KMS-11 (cell line): Measurements from ENCODE around the gene VPS18.

Experiments
- H2AFZ ChIP-seq: fragments of 200-600 bp; sonication (generic); 2 replicates; pipeline ENCODE4 v1.6.1; 2016; ENCODE audit warnings: antibody characterized with exemption, mixed run types, low read depth
- H3K27ac ChIP-seq: fragments of 200-600 bp; sonication (generic); 2 replicates; pipeline ENCODE4 v1.6.1; 2016; ENCODE audit warnings: mild to moderate bottlenecking, mixed run types
- H3K27me3 ChIP-seq: fragments of 200-600 bp; sonication (generic); 2 replicates; pipeline ENCODE4 v1.6.1; 2017; ENCODE audit warnings: mild to moderate bottlenecking, low read depth, mixed run types, moderate library complexity; ENCODE audit not compliant: insufficient read depth
- H3K36me3 ChIP-seq: fragments of 200-600 bp; sonication (generic); 2 replicates; pipeline ENCODE4 v1.6.1; 2017; ENCODE audit warnings: mild to moderate bottlenecking, mixed run types; ENCODE audit not compliant: insufficient read depth
- H3K4me1 ChIP-seq: fragments of 200-600 bp; sonication (generic); 2 replicates; pipeline ENCODE4 v1.6.1; 2016; ENCODE audit warnings: mild to moderate bottlenecking, low read depth, mixed run types; ENCODE audit not compliant: poor library complexity, severe bottlenecking
- H3K4me2 ChIP-seq: fragments of 200-600 bp; sonication (generic); 2 replicates; pipeline ENCODE4 v1.7.0; 2016; ENCODE audit warnings: mild to moderate bottlenecking, mixed run types
- H3K4me3 ChIP-seq: fragments of 200-600 bp; sonication (generic); IDR thresholded peaks from 2 replicates; pipeline ENCODE4 v1.6.1; 2017; ENCODE audit warnings: low read depth, low read length, mixed read lengths; ENCODE audit not compliant: insufficient read depth
- H3K79me2 ChIP-seq: fragments of 200-600 bp; sonication (generic); 2 replicates; pipeline ENCODE4 v1.6.1; 2016; ENCODE audit warnings: low read depth, mixed run types; ENCODE audit not compliant: insufficient read depth
- H3K9ac ChIP-seq: fragments of 200-600 bp; sonication (generic); 2 replicates; pipeline ENCODE4 v1.6.1; 2016; ENCODE audit warnings: mild to moderate bottlenecking, mixed run types
- H4K20me1 ChIP-seq: fragments of 200-600 bp; sonication (generic); 2 replicates; pipeline ENCODE4 v1.6.1; 2016; ENCODE audit warnings: mild to moderate bottlenecking, mixed run types; ENCODE audit not compliant: insufficient read depth
- TF ChIP-seq, protein P1 (sequence below): fragments of 200-600 bp; sonication (generic); conservative IDR thresholded peaks from 2 replicates; pipeline ENCODE4 v1.6.1; 2017; ENCODE audit warnings: low read depth, mild to moderate bottlenecking, antibody characterized with exemption, low read length, moderate library complexity, mixed read lengths

VPS18 gene

DNA sequence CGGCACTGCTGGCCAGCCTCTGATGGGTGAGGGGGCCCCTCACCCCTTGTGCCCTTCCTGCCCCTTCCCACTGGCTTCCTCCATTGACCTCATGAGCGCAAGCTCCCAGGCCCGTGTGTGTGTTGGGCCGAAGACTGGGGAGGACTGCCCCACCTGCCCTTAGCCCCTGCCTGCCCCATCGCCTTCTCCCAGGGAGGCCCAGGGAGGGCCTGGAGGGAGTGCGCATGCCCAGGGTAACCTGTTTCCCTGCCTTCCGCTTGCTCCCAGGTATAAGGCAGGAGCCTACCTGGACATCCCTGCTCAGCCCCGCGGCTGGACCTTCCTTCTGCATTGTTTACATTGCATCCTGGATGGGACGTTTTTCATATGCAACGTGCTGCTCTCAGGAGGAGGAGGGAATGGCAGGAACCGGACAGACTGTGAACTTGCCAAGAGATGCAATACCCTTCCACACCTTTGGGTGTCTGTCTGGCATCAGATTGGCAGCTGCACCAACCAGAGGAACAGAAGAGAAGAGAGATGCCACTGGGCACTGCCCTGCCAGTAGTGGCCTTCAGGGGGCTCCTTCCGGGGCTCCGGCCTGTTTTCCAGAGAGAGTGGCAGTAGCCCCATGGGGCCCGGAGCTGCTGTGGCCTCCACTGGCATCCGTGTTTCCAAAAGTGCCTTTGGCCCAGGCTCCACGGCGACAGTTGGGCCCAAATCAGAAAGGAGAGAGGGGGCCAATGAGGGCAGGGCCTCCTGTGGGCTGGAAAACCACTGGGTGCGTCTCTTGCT, 43.7 kb downstream of the VPS18 start:
- Histone ChIP-seq H3K36me3 (no peaks in the 10 kb centered on the region), H3K27me3 (no peaks in the 10 kb centered on the region), H3K4me1 (peaks cover 24% of the 10 kb centered on the region), H3K9ac (no peak overlapping the region), H3K4me2 (no peak overlapping the region), H2AFZ (no peak overlapping the region), H3K79me2 (no peaks in the 10 kb centered on the region), H4K20me1 (no peaks in the 10 kb centered on the region), H3K27ac (no peak overlapping the region), H3K4me3 (no peak overlapping the region)
- TF ChIP-seq, protein P1, sequence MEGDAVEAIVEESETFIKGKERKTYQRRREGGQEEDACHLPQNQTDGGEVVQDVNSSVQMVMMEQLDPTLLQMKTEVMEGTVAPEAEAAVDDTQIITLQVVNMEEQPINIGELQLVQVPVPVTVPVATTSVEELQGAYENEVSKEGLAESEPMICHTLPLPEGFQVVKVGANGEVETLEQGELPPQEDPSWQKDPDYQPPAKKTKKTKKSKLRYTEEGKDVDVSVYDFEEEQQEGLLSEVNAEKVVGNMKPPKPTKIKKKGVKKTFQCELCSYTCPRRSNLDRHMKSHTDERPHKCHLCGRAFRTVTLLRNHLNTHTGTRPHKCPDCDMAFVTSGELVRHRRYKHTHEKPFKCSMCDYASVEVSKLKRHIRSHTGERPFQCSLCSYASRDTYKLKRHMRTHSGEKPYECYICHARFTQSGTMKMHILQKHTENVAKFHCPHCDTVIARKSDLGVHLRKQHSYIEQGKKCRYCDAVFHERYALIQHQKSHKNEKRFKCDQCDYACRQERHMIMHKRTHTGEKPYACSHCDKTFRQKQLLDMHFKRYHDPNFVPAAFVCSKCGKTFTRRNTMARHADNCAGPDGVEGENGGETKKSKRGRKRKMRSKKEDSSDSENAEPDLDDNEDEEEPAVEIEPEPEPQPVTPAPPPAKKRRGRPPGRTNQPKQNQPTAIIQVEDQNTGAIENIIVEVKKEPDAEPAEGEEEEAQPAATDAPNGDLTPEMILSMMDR, result peak; percentile 30; the same call in 1 of the 2 replicates

DNA sequence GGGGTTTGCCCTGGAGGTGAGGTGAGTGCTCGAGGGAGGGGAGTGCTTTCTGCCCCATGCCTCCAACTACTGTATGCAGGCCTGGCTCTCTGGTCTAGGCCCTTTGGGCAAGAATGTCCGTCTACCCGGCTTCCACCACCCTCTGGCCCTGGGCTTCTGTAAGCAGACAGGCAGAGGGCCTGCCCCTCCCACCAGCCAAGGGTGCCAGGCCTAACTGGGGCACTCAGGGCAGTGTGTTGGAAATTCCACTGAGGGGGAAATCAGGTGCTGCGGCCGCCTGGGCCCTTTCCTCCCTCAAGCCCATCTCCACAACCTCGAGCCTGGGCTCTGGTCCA, 44.3 kb downstream of the VPS18 start:
- Histone ChIP-seq H3K4me2 (no peak overlapping the region), H2AFZ (no peak overlapping the region), H3K36me3 (no peaks in the 10 kb centered on the region), H3K27me3 (no peaks in the 10 kb centered on the region), H3K27ac (no peak overlapping the region), H3K4me3 (no peak overlapping the region), H3K9ac (no peak overlapping the region), H3K79me2 (no peaks in the 10 kb centered on the region), H3K4me1 (peaks cover 24% of the 10 kb centered on the region), H4K20me1 (no peaks in the 10 kb centered on the region)
- TF ChIP-seq, protein P1, result no peak; the same call in 1 of the 2 replicates

DNA sequence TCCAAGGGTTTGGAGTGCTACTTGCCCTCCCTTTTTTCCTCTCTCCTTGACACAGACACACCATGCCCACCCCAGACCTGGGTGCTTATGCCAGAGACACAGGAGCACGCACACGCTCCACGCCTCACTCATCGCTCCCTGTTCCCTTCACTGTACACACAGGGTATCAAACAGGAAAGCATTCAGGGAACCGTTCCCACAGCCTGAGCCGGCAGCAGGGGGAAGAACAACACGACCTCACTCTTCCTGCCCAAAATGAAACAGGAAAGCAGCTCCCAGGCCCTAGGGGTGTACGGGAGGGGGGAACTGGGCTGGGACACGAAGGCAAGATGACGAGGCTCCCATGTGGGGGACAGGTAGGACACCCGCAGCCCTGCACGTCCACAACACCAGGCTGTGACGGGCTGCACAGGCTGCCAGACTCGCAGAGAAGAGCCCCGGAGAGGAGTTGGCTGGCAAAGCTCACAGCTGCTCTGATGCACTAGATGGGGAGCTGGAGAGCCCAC, 46.1 kb downstream of the VPS18 start:
- H3K9ac ChIP-seq, result no peak overlapping the region

DNA sequence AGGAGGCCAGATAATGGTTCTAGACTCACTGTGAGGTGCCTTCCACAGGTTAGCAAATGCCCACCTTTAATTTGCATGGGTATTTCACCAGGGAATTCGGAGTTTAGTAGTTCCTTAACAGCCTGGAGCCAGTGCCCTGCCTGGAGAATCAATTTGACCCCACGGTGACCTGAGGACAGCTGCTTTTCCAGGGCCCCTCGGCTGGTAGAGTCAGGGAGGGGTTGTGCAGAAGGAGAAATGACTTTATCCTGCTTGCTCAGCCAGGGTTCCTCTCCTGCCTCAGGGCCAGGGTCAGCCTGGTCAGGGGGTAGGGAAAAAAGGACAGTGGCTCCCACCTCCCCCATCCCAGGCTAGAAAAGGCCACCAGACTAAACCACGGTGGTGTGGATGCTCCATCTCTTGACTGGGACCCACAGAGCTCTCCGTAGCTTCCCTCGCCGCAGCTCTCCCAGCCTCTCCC, 46.8 kb downstream of the VPS18 start:
- Histone ChIP-seq H2AFZ (peak overlapping the region; percentile 69), H3K27ac (no peak overlapping the region), H4K20me1 (no peaks in the 10 kb centered on the region), H3K4me2 (peak overlapping the region; percentile 45; the same call in 1 of the 2 replicates), H3K36me3 (no peaks in the 10 kb centered on the region), H3K27me3 (no peaks in the 10 kb centered on the region), H3K4me1 (peaks cover 28% of the 10 kb centered on the region), H3K9ac (peak overlapping the region; percentile 53; the same call in 1 of the 2 replicates), H3K79me2 (no peaks in the 10 kb centered on the region), H3K4me3 (no peak overlapping the region)
- TF ChIP-seq, protein P1, result no peak

More for the DNA sequence above, 46.1 kb downstream of the VPS18 start:
- Histone ChIP-seq H3K27me3 (no peaks in the 10 kb centered on the region), H3K4me1 (peaks cover 24% of the 10 kb centered on the region), H3K36me3 (no peaks in the 10 kb centered on the region), H4K20me1 (no peaks in the 10 kb centered on the region), H3K4me3 (no peak overlapping the region), H3K4me2 (no peak overlapping the region), H3K27ac (no peak overlapping the region), H3K79me2 (no peaks in the 10 kb centered on the region), H2AFZ (no peak overlapping the region)
- TF ChIP-seq, protein P1, result no peak
